HepG2 (cell line): Measurements from ENCODE around the gene TRMU. TPM values are rescaled to one million over a fixed set of nuclear protein-coding genes. Genes with fewer than 3 reads are reported as not detected.

ENCODE experiments used
- ATAC-seq: fragments of 200-7000 bp; cut with Tn5 transposase; 3 replicates; pipeline ENCODE4 v1.9.1; 2020; ENCODE audit warnings: mild to moderate bottlenecking, moderate library complexity
- BruUV-seq: library from RNA; stranded (reverse); fragments of 400-500 nt; replicated peaks from 2 replicates; lab custom pipeline; 2021; lab: Mats Ljungman, UMichigan
- CTCF ChIA-PET: fragments of 300-600 bp; formaldehyde crosslinking; extraction: SDS; loops from one replicate; lab custom pipeline; 2021; ENCODE audit warnings: low total read pairs, inconsistent platforms, low intra/inter-chr PET ratio; lab: Yijun Ruan, JAX
- POLR2A ChIA-PET: fragments of 350-600 bp; sonication (Branson Sonifier 250); formaldehyde crosslinking; loops from one replicate; lab custom pipeline; 2020; ENCODE audit warnings: antibody characterized with exemption, inconsistent platforms; lab: Yijun Ruan, JAX
- DNase-seq: peaks from one replicate; pipeline ENCODE4 v3.0.0-alpha.2; 2015; ENCODE audit warnings: low spot score
- FAIRE-seq: peaks from 3 replicates; lab custom pipeline; 2011; peaks lifted over from hg19 to GRCh38; lab: Jason Lieb, UNC
- H2AFZ ChIP-seq: one replicate; pipeline ENCODE4 v1.6.1; 2011; ENCODE audit warnings: low read length, inconsistent platforms
- H3K27ac ChIP-seq: fragments of 300-600 bp; 3 replicates; pipeline ENCODE4 v1.8.0; 2011; ENCODE audit warnings: mixed run types, mild to moderate bottlenecking, mixed read lengths, low read length, inconsistent platforms; ENCODE audit not compliant: insufficient read depth; ENCODE audit errors: extremely low read length
- H3K27me3 ChIP-seq, 2 experiments: fragments of 200-600 bp in 1 of 2; 2 replicates in 1 of 2; 3 replicates in 1 of 2; pipeline versions ENCODE4 v1.6.0 to v1.8.0; 2011; ENCODE audit warnings: low read length in 2 of 2, mild to moderate bottlenecking in 2 of 2, moderate library complexity in 2 of 2, inconsistent platforms in 1 of 2; ENCODE audit not compliant: insufficient read depth in 2 of 2, control insufficient read depth in 1 of 2
- H3K36me3 ChIP-seq, 2 experiments: fragments of 200-600 bp in 1 of 2; replicated peaks in 1 of 2; 2 replicates in 1 of 2; 3 replicates in 1 of 2; pipeline versions ENCODE4 v1.5.1 to v1.8.0; 2011; ENCODE audit warnings: low read length in 2 of 2, inconsistent platforms in 1 of 2; ENCODE audit not compliant: insufficient read depth in 2 of 2, control insufficient read depth in 1 of 2
- H3K4me1 ChIP-seq: 2 replicates; pipeline ENCODE4 v1.5.1; 2012; ENCODE audit warnings: low read length, inconsistent platforms; ENCODE audit not compliant: insufficient read depth
- H3K4me2 ChIP-seq: 2 replicates; pipeline ENCODE4 v1.6.0; 2011; ENCODE audit warnings: low read depth, low read length, inconsistent platforms
- H3K4me3 ChIP-seq, 3 experiments: fragments of 200-600 bp in 1 of 3; sonication (generic), shearing (Covaris generic) in 1 of 3; replicated peaks in 1 of 3; 2 replicates each; pipeline ENCODE4 v1.5.1; 2011 to 2016; ENCODE audit warnings: low read length in 3 of 3, inconsistent platforms in 2 of 3, low read depth in 2 of 3, mild to moderate bottlenecking in 2 of 3, control low read depth in 1 of 3, mixed read lengths in 1 of 3; ENCODE audit not compliant: insufficient read depth in 1 of 3
- H3K79me2 ChIP-seq: one replicate; pipeline ENCODE4 v1.6.1; 2011; ENCODE audit warnings: low read length, inconsistent platforms; ENCODE audit not compliant: insufficient read depth
- H3K9ac ChIP-seq: 2 replicates; pipeline ENCODE4 v1.6.0; 2011; ENCODE audit warnings: mild to moderate bottlenecking, low read depth, low read length, inconsistent platforms; ENCODE audit not compliant: insufficient read depth
- H3K9me3 ChIP-seq: 2 replicates; pipeline ENCODE4 v1.5.1; 2012; ENCODE audit warnings: mild to moderate bottlenecking, low read length
- H4K20me1 ChIP-seq: 2 replicates; pipeline ENCODE4 v1.6.0; 2011; ENCODE audit warnings: inconsistent platforms, mild to moderate bottlenecking, low read length, moderate library complexity; ENCODE audit not compliant: insufficient read depth
- AGO2 ChIP-seq: fragments of 200-400 bp; formaldehyde crosslinking; optimal IDR thresholded peaks from 2 replicates; pipeline ENCODE3; 2017; ENCODE audit warnings: mild to moderate bottlenecking, low read depth, low read length, moderate library complexity
- CEBPZ ChIP-seq: IDR thresholded peaks from 2 replicates; pipeline ENCODE4 v1.6.1; 2012; ENCODE audit warnings: low read length, improper control_type of control experiment
- E2F2 ChIP-seq: sonication (generic); formaldehyde crosslinking; IDR thresholded peaks from 2 replicates; pipeline ENCODE4 v1.4.0; 2020; ENCODE audit warnings: missing genetic modification reagents, borderline replicate concordance
- EZH2 ChIP-seq: conservative IDR thresholded peaks from 2 replicates; pipeline ENCODE4 v1.6.1; 2012; ENCODE audit warnings: mild to moderate bottlenecking, low read depth, low read length, moderate library complexity
- HCFC1 ChIP-seq: fragments of 150-350 bp; IDR thresholded peaks from 2 replicates; pipeline ENCODE4 v1.6.1; 2014; ENCODE audit warnings: low read depth, low read length
- ONECUT2 ChIP-seq: sonication (generic); formaldehyde crosslinking; IDR thresholded peaks from 2 replicates; pipeline ENCODE4 v1.4.0; 2020; ENCODE audit warnings: missing genetic modification reagents
- PHF8 ChIP-seq: sonication (generic); formaldehyde crosslinking; IDR thresholded peaks from 2 replicates; pipeline ENCODE4 v1.5.0; 2020; ENCODE audit warnings: missing genetic modification reagents
- PTBP1 ChIP-seq: fragments of 200-400 bp; formaldehyde crosslinking; IDR thresholded peaks from 2 replicates; pipeline ENCODE4 v1.6.1; 2018; ENCODE audit warnings: low read length, low read depth; ENCODE audit not compliant: poor library complexity, severe bottlenecking
- TCF12 ChIP-seq, 2 experiments: fragments of 450-650 bp in 1 of 2; sonication (generic) in 1 of 2; formaldehyde crosslinking in 1 of 2; IDR thresholded peaks; 2 replicates each; pipeline versions ENCODE4 v1.6.1 to v1.8.0; 2017 to 2022; ENCODE audit warnings: antibody characterized with exemption in 1 of 2, mild to moderate bottlenecking in 1 of 2, missing genetic modification reagents in 1 of 2, moderate library complexity in 1 of 2
- ZFP62 ChIP-seq: sonication (generic); formaldehyde crosslinking; IDR thresholded peaks from 2 replicates; pipeline ENCODE4 v1.4.0; 2020; ENCODE audit warnings: missing genetic modification reagents
- ZNF446 ChIP-seq: sonication (generic); formaldehyde crosslinking; IDR thresholded peaks from 2 replicates; pipeline ENCODE4 v1.5.0; 2020; ENCODE audit warnings: mild to moderate bottlenecking, missing genetic modification reagents
- ZNF451 ChIP-seq: sonication (generic); formaldehyde crosslinking; IDR thresholded peaks from 2 replicates; pipeline ENCODE4 v1.5.0; 2020; ENCODE audit warnings: mild to moderate bottlenecking, missing genetic modification reagents
- WGBS: methylation state at CpG from one replicate; pipeline ENCODE4 v1.1.6; 2017; ENCODE audit warnings: low lambda C conversion rate; 5-methylcytosine and 5-hydroxymethylcytosine counted together
- in situ Hi-C: cut with HindIII; loops from 2 replicates; pipeline ENCODE4 v1.10.0; 2017; ENCODE audit warnings: low pct_unique_long_range_greater_than_20kb; ENCODE audit not compliant: extremely low pct_ligation_motif_present
- intact Hi-C: fragments of 100-400 bp; cut with micrococcal nuclease; formaldehyde crosslinking; loops from one replicate; pipeline ENCODE4 v1.10.0; 2022; ENCODE audit not compliant: unreplicated experiment
- polyA plus RNA-seq, 8 experiments: library from polyadenylated mRNA; depleted of rRNA in 3 of 8; stranded (reverse) in 7 of 8; unstranded in 1 of 8; fragments of >200 nt; fragmentation: Illumina TruSeq in 4 of 8; extraction: Trizol in 4 of 8; gene quantifications; 2 replicates each; pipeline versions ENCODE4 v1.2.1 to v1.2.3, GENCODE V29; 2011 to 2016; ENCODE audit warnings: low read depth in 4 of 8, missing spikeins in 1 of 8, mixed read lengths in 1 of 8; ENCODE audit not compliant: insufficient read depth in 1 of 8
- total RNA-seq, 5 experiments: library from RNA; depleted of rRNA; stranded (reverse); fragments of >200 nt; fragmentation: Illumina TruSeq; extraction: Trizol; gene quantifications; 2 replicates each; pipeline ENCODE4 v1.2.3, GENCODE V29; 2016; ENCODE audit warnings: low read depth in 1 of 5
- TF ChIP-seq, protein P1 (sequence below), 2 experiments: IDR thresholded peaks; 2 replicates each; pipeline ENCODE4 v1.6.1; 2011 to 2012; ENCODE audit warnings: low read length in 2 of 2, borderline replicate concordance in 1 of 2, low read depth in 1 of 2, mild to moderate bottlenecking in 1 of 2, moderate library complexity in 1 of 2

Gene TRMU
- total and polyA plus RNA-seq, 2 of the 13 experiments (the other 11 are each of a cell fraction or from before 2014, with no cell fraction given): 31.0 to 50.2 TPM

GRCh38 chr22:46292732-46293131 lies 42.8 kb upstream of the TRMU start (continued):
- TF ChIP-seq PHF8 (CRISPR knock-in tag) (no peak), TCF12 (IDR thresholded peaks at IDR 0.05) (no peak), TCF12 (CRISPR knock-in tag; IDR thresholded peaks at IDR 0.05) (no peak), EZH2 (no peak), HCFC1 (no peak), PTBP1 (no peak), ONECUT2 (no peak)

- Histone ChIP-seq H3K27me3 (no peaks in the 10 kb centered on the region; a peak in 1 of 5 replicates), H3K4me3 (no peak overlapping the region), H4K20me1 (no peaks in the 10 kb centered on the region), H3K4me2 (no peak overlapping the region), H3K9me3 (no peaks in the 10 kb centered on the region), H3K9ac (no peak overlapping the region), H3K4me1 (peaks cover 26% of the 10 kb centered on the region), H2AFZ (no peak overlapping the region), H3K79me2 (peaks cover 13% of the 10 kb centered on the region), H3K27ac (no peak overlapping the region), H3K36me3 (peaks cover 21 to 41% of the 10 kb centered on the region in 2 experiments)
- no peak for DNase-seq
- no TSS peak for BruUV-seq
- in situ Hi-C loops (no loop called here), intact Hi-C loops (no loop called here)
- WGBS: 96% methylated on average over 10 of the region's 11 CpGs
- CTCF ChIA-PET: no interaction called here
- no peak for FAIRE-seq
- POLR2A ChIA-PET: interaction anchor here (1.4 kb wide), 1 partner anchor 26 kb away, joined by 5 read pairs; the partner anchor contains the start of gene TTC38
- no peak for ATAC-seq
- TF ChIP-seq ZFP62 (CRISPR knock-in tag): no peak
- no peak for TF ChIP-seq E2F2 (CRISPR knock-in tag)
- TF ChIP-seq, protein P1, sequence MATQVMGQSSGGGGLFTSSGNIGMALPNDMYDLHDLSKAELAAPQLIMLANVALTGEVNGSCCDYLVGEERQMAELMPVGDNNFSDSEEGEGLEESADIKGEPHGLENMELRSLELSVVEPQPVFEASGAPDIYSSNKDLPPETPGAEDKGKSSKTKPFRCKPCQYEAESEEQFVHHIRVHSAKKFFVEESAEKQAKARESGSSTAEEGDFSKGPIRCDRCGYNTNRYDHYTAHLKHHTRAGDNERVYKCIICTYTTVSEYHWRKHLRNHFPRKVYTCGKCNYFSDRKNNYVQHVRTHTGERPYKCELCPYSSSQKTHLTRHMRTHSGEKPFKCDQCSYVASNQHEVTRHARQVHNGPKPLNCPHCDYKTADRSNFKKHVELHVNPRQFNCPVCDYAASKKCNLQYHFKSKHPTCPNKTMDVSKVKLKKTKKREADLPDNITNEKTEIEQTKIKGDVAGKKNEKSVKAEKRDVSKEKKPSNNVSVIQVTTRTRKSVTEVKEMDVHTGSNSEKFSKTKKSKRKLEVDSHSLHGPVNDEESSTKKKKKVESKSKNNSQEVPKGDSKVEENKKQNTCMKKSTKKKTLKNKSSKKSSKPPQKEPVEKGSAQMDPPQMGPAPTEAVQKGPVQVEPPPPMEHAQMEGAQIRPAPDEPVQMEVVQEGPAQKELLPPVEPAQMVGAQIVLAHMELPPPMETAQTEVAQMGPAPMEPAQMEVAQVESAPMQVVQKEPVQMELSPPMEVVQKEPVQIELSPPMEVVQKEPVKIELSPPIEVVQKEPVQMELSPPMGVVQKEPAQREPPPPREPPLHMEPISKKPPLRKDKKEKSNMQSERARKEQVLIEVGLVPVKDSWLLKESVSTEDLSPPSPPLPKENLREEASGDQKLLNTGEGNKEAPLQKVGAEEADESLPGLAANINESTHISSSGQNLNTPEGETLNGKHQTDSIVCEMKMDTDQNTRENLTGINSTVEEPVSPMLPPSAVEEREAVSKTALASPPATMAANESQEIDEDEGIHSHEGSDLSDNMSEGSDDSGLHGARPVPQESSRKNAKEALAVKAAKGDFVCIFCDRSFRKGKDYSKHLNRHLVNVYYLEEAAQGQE (IDR thresholded peaks at IDR 0.05; ENCODE audit: borderline replicate concordance in 1 of 2, low read depth in 1 of 2, low read length in 2 of 2): no peak
- TF ChIP-seq ZNF451 (CRISPR knock-in tag): no peak
- TF ChIP-seq CEBPZ: no peak
- peak; percentile 65 for TF ChIP-seq AGO2
- TF ChIP-seq ZNF446: no peak
These were observed 41.8 kb upstream of the TRMU start for GRCh38 chr22:46293577-46294260.
